HG03095 (cell line): ENCODE data around the gene EXOSC9.
A peak's percentile ranks its signal among the peaks of the same experiment; 100 is the strongest.

Experiments used
- ATAC-seq: cut with Tn5 transposase; IDR thresholded peaks from one replicate; pipeline ENCODE4 v1.9.1; 2021; ENCODE audit warnings: moderate library complexity; ENCODE audit not compliant: unreplicated experiment

The EXOSC9 gene

GRCh38 chr4:121822796-121823504, 21.8 kb downstream of the EXOSC9 start:
- peak; percentile 47 for ATAC-seq

- peak; percentile 93 for ATAC-seq
Observed at GRCh38 chr4:121823505-121824170, 22.5 kb downstream of the EXOSC9 start, which contains the start of gene CCNA2. Gene CCNA2, minus strand, starts transcription at chr4:121823883. Its CDS starts 255 bp downstream, at chr4:121823628.

DNA sequence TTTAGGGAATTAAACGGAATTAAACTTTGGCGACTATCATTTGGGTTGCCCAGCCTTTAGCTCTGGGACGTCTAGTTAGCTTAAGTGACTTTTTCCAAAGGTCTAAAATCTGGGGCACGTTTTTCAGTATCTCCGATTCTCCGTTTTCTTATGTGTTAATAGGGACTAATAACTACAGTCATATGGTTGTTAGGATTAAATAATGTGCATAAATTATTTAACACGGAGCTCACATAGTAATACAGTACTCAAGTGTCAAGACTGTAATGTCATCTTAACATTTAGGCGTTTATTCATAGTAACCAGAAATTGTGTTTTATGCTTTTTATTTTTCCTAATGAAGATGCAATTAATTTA, 23.0 kb downstream of the EXOSC9 start:
- no peak for ATAC-seq

- ATAC-seq, result no peak
Observed at GRCh38 chr4:121824950-121825349, 23.8 kb downstream of the EXOSC9 start.

GRCh38 chr4:121827853-121828252, 26.7 kb downstream of the EXOSC9 start:
- ATAC-seq, result no peak

DNA sequence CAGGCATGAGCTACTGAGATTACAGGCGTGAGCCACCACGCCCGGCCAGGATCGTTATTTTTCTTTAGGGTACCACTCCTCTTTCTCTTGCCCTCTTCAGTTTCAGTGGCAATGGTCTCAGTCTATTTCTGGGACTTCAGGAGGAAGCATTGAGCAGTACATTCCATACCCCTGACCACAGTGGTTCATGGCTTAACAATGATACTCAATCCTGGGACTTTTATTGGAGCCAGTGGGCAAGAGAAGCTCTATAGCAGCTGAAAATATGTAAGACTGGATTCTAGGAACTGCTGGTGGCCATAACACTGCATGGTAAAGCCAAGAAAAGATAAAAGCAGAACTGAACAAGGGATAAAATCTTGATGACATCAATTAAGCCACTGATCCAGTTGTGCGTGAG, 28.4 kb downstream of the EXOSC9 start:
- no peak for ATAC-seq

DNA sequence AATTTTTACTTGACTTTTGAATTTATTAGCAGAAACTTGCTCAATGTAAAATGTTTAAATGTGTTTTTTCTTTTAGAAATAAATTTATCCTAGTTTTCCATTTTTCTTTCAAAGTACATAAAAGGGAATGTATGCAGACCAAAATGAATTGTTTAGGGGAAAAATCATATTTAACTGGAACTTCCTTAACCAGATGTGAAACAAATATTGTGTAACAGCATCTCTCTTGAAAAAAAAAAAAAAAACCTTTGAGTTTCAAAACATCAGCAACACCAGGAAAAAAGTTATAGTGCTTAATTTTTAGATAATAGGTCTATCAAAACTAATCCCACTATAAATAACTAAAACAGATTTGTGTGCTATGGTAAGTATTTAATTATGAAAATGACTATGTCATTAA, 37.0 kb downstream of the EXOSC9 start:
- no peak for ATAC-seq

DNA sequence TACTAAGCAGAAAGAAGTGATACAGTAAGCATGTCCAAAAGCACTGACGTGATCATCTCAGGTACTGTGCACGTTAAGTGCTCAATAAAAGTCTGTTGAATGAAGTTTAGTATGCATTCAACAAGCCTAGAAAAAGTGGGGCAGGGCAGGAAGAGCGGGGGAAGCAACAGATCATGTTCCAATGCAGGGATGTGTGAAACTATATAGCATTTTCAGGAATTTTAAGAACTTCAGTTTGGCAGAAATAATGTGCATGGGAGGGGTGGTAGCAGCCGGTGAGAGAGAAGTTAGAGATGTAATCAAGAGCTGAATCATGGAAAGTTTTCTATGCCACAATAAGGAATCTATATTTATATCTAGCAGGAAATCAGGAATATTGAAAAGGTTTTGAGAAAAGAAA, 41.7 kb downstream of the EXOSC9 start:
- ATAC-seq, result no peak

GRCh38 chr4:121846662-121847061, 45.5 kb downstream of the EXOSC9 start:
- ATAC-seq, result no peak

DNA sequence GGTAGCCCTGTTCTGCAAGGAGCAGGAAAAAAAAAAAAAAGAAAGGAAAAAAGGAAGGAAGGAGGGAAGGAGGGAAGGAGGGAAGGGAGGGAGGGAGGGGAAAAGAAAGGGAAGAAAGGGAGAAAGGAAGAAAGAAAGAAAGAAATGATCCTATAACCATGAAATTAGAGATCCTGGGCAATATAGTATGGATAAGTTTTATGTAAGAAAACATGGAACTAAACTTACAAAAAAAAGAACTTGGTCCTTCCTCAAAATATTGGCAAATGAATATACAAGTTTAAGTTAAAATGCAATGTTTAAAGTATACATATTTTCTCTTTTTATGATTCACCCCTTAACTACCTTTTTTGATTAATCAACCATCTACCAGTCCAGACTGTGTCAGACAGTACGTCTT, 50.2 kb downstream of the EXOSC9 start:
- no peak for ATAC-seq

DNA sequence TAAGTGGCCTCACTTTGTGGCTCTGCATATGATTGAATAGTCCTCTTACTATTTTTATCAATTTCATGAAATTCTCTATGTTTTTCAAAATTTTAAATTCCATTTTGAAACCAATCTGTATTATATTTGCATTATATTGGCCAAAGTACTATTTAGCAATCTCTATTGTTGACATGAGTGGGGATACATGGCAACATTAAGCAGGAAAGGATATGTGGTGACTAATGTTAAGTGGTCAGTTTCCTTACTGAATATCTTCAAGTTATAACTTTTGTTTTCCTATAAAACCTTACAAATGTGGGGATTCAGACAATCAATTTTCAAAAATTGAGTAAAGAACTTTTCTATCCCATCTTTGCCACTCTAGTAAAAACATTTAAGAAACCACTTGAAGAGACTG, 59.0 kb downstream of the EXOSC9 start:
- no peak for ATAC-seq

- no peak for ATAC-seq
Observed at GRCh38 chr4:121861426-121861825, 60.3 kb downstream of the EXOSC9 start.

GRCh38 chr4:121863799-121864198, 62.7 kb downstream of the EXOSC9 start:
- no peak for ATAC-seq
